K562 (cell line): ENCODE data around the gene ANKRD12. TPM values are rescaled to one million over a fixed set of nuclear protein-coding genes. Genes with fewer than 3 reads are reported as not detected.
A peak's percentile ranks its signal among the peaks of the same experiment; 100 is the strongest.

Source experiments
- BCOR ChIP-seq: fragments of 450-650 bp; IDR thresholded peaks from 2 replicates; pipeline ENCODE4 v1.6.1; 2016
- CBX2 ChIP-seq: fragments of 200-600 bp; sonication (generic); IDR thresholded peaks from one replicate; pipeline ENCODE4 v1.6.1; 2012; ENCODE audit warnings: mild to moderate bottlenecking, low read length, inconsistent platforms; ENCODE audit not compliant: insufficient read depth, poor library complexity, severe bottlenecking
- CCNT2 ChIP-seq: IDR thresholded peaks from 2 replicates; pipeline ENCODE4 v1.6.1; 2011; ENCODE audit warnings: borderline replicate concordance, low read depth, mild to moderate bottlenecking, moderate library complexity, mixed read lengths, low read length; ENCODE audit not compliant: insufficient read length; ENCODE audit errors: extremely low read depth
- DMBX1 ChIP-seq: fragments of 250-450 bp; sonication (Bioruptor Pico); IDR thresholded peaks from 2 replicates; pipeline ENCODE4 v1.8.0; 2022; ENCODE audit warnings: inconsistent platforms, mild to moderate bottlenecking, moderate library complexity, borderline replicate concordance
- ETV6 ChIP-seq, 3 experiments: fragments of 150-350 bp in 1 of 3; sonication (generic) in 1 of 3; formaldehyde crosslinking in 1 of 3; IDR thresholded peaks; 2 replicates each; pipeline versions ENCODE4 v1.6.1 to v1.8.0; 2014 to 2022; ENCODE audit warnings: borderline replicate concordance in 2 of 3, low read depth in 2 of 3, antibody characterized with exemption in 1 of 3, low read length in 1 of 3, mild to moderate bottlenecking in 1 of 3, missing genetic modification reagents in 1 of 3
- EWSR1 ChIP-seq: fragments of 450-650 bp; IDR thresholded peaks from 2 replicates; pipeline ENCODE4 v1.6.1; 2018; ENCODE audit warnings: borderline replicate concordance, mild to moderate bottlenecking, low read depth, moderate library complexity; ENCODE audit not compliant: partially characterized antibody
- HDAC2 ChIP-seq: fragments of 450-650 bp; IDR thresholded peaks from 2 replicates; pipeline ENCODE4 v1.6.1; 2016; ENCODE audit warnings: mild to moderate bottlenecking
- HSF4 ChIP-seq: fragments of 250-450 bp; sonication (Bioruptor Pico); IDR thresholded peaks from 2 replicates; pipeline ENCODE4 v2.1.2; 2022; ENCODE audit warnings: mild to moderate bottlenecking, moderate library complexity, borderline replicate concordance
- KLF16 ChIP-seq: IDR thresholded peaks from 2 replicates; pipeline ENCODE4 v1.6.1; 2016; ENCODE audit warnings: antibody characterized with exemption
- MAZ ChIP-seq, 2 experiments: fragments of 450-650 bp in 1 of 2; sonication (generic) in 1 of 2; formaldehyde crosslinking; IDR thresholded peaks in 1 of 2; conservative IDR thresholded peaks in 1 of 2; 2 replicates each; pipeline versions ENCODE4 v1.4.0 to v1.5.0; 2020; ENCODE audit warnings: mild to moderate bottlenecking in 1 of 2, missing genetic modification reagents in 1 of 2
- NCOA2 ChIP-seq, 2 experiments: fragments of 450-650 bp; IDR thresholded peaks; 2 replicates each; pipeline ENCODE4 v1.6.1; 2018; ENCODE audit warnings: mild to moderate bottlenecking in 2 of 2, moderate library complexity in 1 of 2; ENCODE audit not compliant: partially characterized antibody in 2 of 2
- NR1H2 ChIP-seq: sonication (generic); formaldehyde crosslinking; IDR thresholded peaks from 2 replicates; pipeline ENCODE4 v1.4.0; 2020; ENCODE audit warnings: mild to moderate bottlenecking, missing genetic modification reagents
- NUFIP1 ChIP-seq: fragments of 450-650 bp; IDR thresholded peaks from 2 replicates; pipeline ENCODE4 v1.6.1; 2018; ENCODE audit not compliant: partially characterized antibody
- PRPF4 ChIP-seq: fragments of 200-400 bp; formaldehyde crosslinking; IDR thresholded peaks from one replicate; pipeline ENCODE4 v1.6.1; 2017; ENCODE audit warnings: low read length, low read depth, mild to moderate bottlenecking; ENCODE audit not compliant: insufficient read depth, poor library complexity, severe bottlenecking
- PYGO2 ChIP-seq: fragments of 450-650 bp; IDR thresholded peaks from 2 replicates; pipeline ENCODE4 v1.6.1; 2016; ENCODE audit warnings: mild to moderate bottlenecking, missing genetic modification characterization, moderate library complexity, missing compliant biosample characterization
- RHOXF2B ChIP-seq: fragments of 250-450 bp; sonication (Bioruptor Pico); conservative IDR thresholded peaks from 2 replicates; pipeline ENCODE4 v1.5.1; 2021
- RNF219 ChIP-seq: fragments of 250-450 bp; sonication (Bioruptor Pico); IDR thresholded peaks from 2 replicates; pipeline ENCODE4 v1.5.0; 2022; ENCODE audit warnings: mild to moderate bottlenecking
- SMARCC2 ChIP-seq: fragments of 450-650 bp; IDR thresholded peaks from 2 replicates; pipeline ENCODE4 v1.6.1; 2017; ENCODE audit warnings: antibody characterized with exemption, moderate library complexity, mild to moderate bottlenecking, low read depth
- SP1 ChIP-seq: sonication (generic); formaldehyde crosslinking; IDR thresholded peaks from 2 replicates; pipeline ENCODE4 v1.8.1; 2022; ENCODE audit warnings: mild to moderate bottlenecking, missing genetic modification reagents
- ZFP1 ChIP-seq: fragments of 450-650 bp; formaldehyde crosslinking; IDR thresholded peaks from 2 replicates; pipeline ENCODE4 v1.4.0; 2020; ENCODE audit warnings: mild to moderate bottlenecking, mixed read lengths
- ZNF146 ChIP-seq: IDR thresholded peaks from one replicate; pipeline ENCODE4 v1.6.1; 2018; ENCODE audit warnings: missing compliant biosample characterization; ENCODE audit not compliant: unreplicated experiment
- ZNF766 ChIP-seq: fragments of 200-800 bp; sonication (Bioruptor generic); conservative IDR thresholded peaks from 2 replicates; pipeline ENCODE4 v1.6.1; 2016; ENCODE audit warnings: missing genetic modification characterization, missing compliant biosample characterization
- polyA plus RNA-seq, 8 experiments: library from polyadenylated mRNA; depleted of rRNA in 4 of 8; stranded (reverse) in 5 of 8; unstranded in 3 of 8; fragments of >200 nt; fragmentation: Nextera tagmentation in 2 of 8; fragmentation: Illumina TruSeq in 1 of 8; extraction: Ambion mirVana in 2 of 8; extraction: Trizol in 1 of 8; gene quantifications; 2 replicates each; pipeline versions ENCODE4 v1.2.1 to v1.2.3, GENCODE V29; 2011 to 2014; ENCODE audit warnings: inconsistent platforms in 1 of 8, missing spikeins in 1 of 8
- total RNA-seq, 7 experiments: library from RNA; depleted of rRNA in 6 of 7; stranded (reverse); fragments of >200 nt in 6 of 7; fragmentation: Illumina TruSeq in 2 of 7; extraction: Trizol in 2 of 7; gene quantifications; 2 replicates each; pipeline versions ENCODE4 v1.2.1 to v1.2.3, GENCODE V29; 2011 to 2021; ENCODE audit warnings: low replicate concordance in 1 of 7
- TF ChIP-seq, protein P1 (sequence below), 3 experiments: IDR thresholded peaks in 2 of 3; conservative IDR thresholded peaks in 1 of 3; 2 replicates each; pipeline ENCODE4 v1.5.1; 2011 to 2012; ENCODE audit warnings: low read length in 3 of 3, mild to moderate bottlenecking in 3 of 3, control low read depth in 2 of 3, improper control_type of control experiment in 1 of 3, inconsistent platforms in 1 of 3, low read depth in 1 of 3, mixed read lengths in 1 of 3, moderate library complexity in 1 of 3; ENCODE audit not compliant: insufficient read depth in 2 of 3

Gene ANKRD12
- total and polyA plus RNA-seq, 9 of the 15 experiments (the other 6 are each of a cell fraction or from before 2014, with no cell fraction given) = 6.6 to 28.2 (median 16.0) TPM

DNA sequence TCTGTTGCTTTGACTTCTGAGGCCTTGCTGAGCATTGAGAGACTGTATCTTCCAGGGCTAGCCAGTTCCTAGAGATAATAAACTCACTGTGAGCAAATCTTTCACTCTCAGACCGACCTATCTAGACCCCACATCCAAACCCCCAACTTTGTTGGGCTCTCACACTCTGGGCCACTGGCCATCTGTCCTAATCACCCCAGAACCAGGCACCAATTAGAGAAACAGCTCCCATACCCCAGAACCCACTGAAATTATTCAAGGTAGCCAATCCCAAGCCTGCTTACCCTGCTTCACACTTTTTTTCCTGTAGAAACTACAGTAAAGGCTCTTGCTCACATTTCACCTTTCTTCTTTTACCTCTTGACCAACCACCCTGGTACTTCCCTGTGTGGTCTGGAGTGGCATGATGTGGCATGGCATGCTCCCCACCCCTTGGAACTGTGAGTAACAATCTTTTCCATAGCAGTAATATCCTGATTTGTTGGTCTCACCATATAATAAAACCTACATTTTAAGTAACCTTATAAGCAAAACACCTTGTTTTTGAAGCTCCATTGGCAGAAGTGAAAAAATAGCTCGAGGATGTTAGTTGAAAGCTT, 55.2 kb downstream of the ANKRD12 start (continued):
- TF ChIP-seq, protein P1, sequence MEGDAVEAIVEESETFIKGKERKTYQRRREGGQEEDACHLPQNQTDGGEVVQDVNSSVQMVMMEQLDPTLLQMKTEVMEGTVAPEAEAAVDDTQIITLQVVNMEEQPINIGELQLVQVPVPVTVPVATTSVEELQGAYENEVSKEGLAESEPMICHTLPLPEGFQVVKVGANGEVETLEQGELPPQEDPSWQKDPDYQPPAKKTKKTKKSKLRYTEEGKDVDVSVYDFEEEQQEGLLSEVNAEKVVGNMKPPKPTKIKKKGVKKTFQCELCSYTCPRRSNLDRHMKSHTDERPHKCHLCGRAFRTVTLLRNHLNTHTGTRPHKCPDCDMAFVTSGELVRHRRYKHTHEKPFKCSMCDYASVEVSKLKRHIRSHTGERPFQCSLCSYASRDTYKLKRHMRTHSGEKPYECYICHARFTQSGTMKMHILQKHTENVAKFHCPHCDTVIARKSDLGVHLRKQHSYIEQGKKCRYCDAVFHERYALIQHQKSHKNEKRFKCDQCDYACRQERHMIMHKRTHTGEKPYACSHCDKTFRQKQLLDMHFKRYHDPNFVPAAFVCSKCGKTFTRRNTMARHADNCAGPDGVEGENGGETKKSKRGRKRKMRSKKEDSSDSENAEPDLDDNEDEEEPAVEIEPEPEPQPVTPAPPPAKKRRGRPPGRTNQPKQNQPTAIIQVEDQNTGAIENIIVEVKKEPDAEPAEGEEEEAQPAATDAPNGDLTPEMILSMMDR (IDR thresholded peaks at IDR 0.05 in 2 of 3, conservative IDR thresholded peaks at IDR 0.05 in 1 of 3; ENCODE audit: insufficient read depth in 2 of 3, low read depth in 1 of 3, low read length in 3 of 3) = no peak
- TF ChIP-seq KLF16 = peak; percentile 71
- no peak for TF ChIP-seq MAZ (CRISPR knock-in tag; conservative IDR thresholded peaks at IDR 0.05 in 1 of 2, IDR thresholded peaks at IDR 0.05 in 1 of 2)
- no peak for TF ChIP-seq NR1H2 (CRISPR knock-in tag)
- TF ChIP-seq RNF219 = no peak
- TF ChIP-seq ZNF766 = 0 out of 2 replicates have a peak, but pooled peaks have one; percentile 43
- TF ChIP-seq HSF4 = no peak
- peak; percentile 35; the same call in 1 of the 2 replicates for TF ChIP-seq SMARCC2
- no peak for TF ChIP-seq PRPF4
- peak; percentile 59 for TF ChIP-seq HDAC2
- TF ChIP-seq RHOXF2B = no peak
- TF ChIP-seq BCOR = peak; percentile 37; the same call in 1 of the 2 replicates
- TF ChIP-seq EWSR1 = no peak
- TF ChIP-seq DMBX1 (CRISPR knock-in tag) = peak; percentile 41; the same call in 1 of the 2 replicates
- TF ChIP-seq PYGO2 (tag) = no peak
- no peak for TF ChIP-seq CCNT2
- TF ChIP-seq NCOA2 (IDR thresholded peaks at IDR 0.05; ENCODE audit: partially characterized antibody in 2 of 2) = peak in 1 of 2 experiments; percentile 12
- no peak for TF ChIP-seq NUFIP1
- TF ChIP-seq ETV6 (IDR thresholded peaks at IDR 0.05; ENCODE audit: borderline replicate concordance in 1 of 2, low read depth in 2 of 2, low read length in 1 of 2) = no peak
- TF ChIP-seq ETV6 (CRISPR knock-in tag; IDR thresholded peaks at IDR 0.05; ENCODE audit: borderline replicate concordance) = no peak
- TF ChIP-seq ZFP1 (CRISPR knock-in tag) = no peak
- no peak for TF ChIP-seq SP1 (CRISPR knock-in tag)
- TF ChIP-seq ZNF146 (CRISPR knock-in tag) = no peak
- no peak for TF ChIP-seq CBX2
